DMS79 treated with DMSO at 0.1 percent for 48 hours (cell line): ENCODE measurements around the gene TCEAL4.
"Not testable (repeated sequence)": the region's sequence is repeated elsewhere in the genome, so short reads cannot be mapped to it uniquely, and the experiment has no call there.

ENCODE experiments used
- DNase-seq: peaks from one replicate; lab custom pipeline; 2025; lab: John Stamatoyannopoulos, UW

The TCEAL4 gene

DNA sequence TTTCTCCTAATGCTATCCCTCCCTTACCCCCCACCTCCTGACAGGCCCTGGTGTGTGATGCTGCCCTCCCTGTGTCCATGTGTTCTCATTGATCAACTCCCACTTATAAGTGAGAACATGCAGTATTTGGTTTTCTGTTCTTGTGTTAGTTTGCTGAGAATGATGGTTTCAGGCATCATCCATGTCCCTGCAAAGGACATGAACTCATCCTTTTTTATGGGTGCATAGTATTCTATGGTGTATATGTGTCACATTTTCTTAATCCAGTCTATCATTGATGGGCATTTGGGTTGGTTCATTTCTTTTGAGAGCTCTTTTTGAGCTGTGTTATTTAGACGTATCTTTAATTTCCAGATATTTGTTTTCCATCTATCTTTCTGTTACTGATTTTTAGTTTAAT lies 7.0 kb downstream of the TCEAL4 start:
- not testable (repeated sequence) for DNase-seq

DNA sequence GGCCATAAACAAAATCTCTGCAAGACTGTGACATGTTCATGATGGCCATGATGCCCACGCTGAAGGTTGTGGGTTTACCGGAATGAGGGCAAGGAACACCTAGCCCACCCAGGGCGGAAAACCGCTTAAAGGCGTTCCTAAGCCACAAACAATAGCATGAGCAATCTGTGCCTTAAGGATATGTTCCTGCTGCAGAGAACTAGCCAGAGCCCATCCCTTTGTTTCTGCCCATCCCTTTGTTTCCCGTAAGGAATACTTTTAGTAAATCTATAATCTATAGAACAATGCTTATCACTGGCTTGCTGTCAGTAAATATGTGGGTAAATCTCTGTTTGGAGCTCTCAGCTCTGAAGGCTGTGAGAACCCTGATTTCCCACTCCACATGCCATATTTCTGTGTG lies 9.9 kb downstream of the TCEAL4 start:
- DNase-seq: not testable (repeated sequence)

DNA sequence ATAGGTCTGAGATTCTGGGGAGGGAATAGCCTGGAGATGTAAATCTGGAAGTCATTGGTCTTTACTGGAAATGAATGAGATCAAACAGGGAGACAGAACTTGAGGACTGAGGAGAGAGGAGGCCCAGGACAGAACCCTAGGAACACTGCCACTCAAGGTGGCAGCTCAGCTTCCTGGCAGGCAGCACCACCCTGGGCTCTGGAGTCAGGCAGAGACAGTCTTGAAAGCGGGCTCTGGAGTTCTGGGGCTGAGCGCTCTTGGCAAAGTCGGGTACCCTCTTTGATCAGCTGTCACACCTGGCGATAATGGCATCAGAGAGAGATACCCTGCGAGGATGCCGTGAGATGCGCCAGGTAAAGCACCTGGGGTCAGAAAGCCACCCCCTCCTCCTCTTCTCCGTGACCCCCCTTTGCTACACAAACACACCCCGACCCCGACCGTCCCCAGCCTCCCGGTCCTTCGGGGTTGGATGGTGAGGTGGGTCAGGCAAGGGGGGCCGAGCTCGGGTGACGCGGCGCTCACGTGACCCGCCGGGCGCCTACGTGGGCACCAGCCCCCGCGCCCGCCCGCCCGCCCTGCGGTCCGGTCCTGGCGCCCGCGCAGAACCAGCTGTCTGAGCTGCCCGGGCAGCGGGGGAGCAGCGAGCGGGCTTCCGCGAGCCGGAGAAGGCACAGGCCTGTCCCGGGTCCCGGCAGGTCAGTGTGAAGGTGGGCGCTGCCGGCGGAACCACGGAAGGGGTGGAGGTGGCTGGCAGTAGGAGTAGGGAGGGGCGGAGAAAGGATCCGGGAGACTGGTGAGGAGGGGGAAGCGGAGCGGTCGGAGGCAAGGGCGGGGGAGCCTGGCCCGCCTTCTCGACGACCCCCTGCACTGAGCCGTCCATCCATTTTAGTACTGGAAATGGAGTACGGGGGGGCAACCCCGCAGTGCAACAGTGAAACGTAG lies 22.3 kb downstream of the TCEAL4 start, which contains the start of gene TCEAL3:
TSS of gene TCEAL3 (plus strand) at position 600 of the 942 bp plus-strand sequence. CDS start 1,102 bp downstream, outside the sequence.
- peak; percentile 46 for DNase-seq

DNA sequence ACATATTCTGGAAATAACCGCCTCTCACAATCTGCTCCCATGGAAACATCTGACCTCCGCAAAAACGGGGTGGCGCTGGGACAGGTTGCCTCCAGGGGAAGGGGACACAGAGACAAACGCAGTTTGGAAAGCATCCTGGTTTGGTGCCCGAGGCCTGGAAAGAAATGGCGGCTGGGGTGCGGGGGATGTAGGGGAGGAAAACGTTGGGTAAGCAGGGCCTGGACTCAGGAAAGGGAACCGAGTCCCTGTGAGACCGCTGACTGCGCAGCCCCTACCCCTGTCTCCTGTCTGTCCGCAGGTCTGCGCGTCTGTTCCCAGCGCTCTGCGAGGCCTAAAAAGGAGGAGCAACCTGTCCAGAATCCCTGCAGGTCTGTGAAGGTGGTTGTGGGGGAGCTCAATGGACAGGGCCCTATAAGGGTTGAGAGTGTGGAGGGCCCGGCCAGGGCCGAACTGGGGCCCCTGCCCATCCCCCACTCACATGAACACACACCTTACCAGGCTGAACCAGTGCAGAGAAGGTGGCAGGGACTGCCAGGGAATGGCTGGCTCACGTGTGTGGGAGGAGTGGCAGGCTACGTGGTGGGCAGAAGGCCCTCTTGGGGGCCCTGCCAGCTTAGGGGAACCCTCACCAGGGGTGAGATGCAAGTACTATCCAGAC lies 23.1 kb downstream of the TCEAL4 start:
- DNase-seq: no peak

DNA sequence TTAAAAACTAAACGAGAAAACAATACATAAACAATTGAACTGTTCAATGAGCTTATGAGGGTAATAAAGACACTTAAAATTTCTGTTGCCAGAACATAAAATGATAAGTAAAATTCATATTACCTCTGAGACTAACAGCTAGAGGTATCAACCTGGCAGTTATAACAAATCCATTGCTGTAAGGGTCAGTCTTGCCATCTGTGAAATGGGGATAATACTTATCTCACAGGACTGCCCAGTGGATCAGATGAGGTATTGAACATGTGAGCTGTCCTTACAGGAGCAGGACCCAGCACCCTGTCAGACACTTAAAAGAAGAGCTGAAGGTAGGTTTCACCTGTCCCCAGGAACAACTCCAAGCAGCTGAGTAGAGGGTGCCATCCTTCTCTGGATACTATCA lies 25.0 kb downstream of the TCEAL4 start:
- DNase-seq: no peak

DNA sequence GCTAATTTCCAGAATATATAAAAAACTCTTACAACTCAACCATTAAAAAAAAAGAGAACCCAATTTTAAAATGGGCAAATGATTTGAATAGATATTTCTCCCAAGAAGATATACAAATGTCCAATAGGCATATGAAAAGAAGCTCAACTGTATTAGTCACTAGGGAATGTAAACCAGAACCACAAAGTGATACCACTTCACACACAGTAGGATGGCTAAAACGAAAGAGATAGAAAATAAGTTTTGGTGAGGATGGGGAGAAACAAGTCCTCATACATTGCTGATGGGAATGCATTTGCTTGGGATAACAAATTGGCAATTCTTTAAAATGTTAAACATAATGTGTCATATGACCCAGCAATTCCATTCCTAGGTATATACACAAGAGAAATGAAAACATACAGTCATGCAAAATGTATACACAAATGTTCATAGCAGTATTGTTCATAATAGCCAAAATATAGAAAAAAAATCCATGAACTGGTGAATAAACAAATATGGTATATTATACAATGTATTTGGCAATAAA lies 28.1 kb downstream of the TCEAL4 start:
- no peak for DNase-seq

DNA sequence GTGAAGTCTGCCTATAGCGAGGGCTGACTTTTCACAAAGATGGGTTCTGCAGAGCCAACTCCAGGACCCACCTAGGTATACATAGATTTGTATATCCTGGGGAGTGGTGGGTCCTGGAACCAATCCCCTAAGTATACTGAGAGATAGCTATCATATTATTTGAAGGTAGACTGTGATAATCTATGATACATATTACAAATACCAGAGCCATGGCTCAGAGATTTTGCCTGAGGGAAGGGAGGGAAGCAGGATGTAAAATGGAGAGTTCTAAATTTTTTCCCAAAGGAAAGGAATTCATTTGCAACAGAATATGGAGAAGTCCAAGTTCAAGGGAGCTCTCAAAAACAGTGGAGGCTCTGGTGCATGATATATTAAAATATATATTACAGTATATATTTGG lies 29.7 kb downstream of the TCEAL4 start:
- DNase-seq: no peak

DNA sequence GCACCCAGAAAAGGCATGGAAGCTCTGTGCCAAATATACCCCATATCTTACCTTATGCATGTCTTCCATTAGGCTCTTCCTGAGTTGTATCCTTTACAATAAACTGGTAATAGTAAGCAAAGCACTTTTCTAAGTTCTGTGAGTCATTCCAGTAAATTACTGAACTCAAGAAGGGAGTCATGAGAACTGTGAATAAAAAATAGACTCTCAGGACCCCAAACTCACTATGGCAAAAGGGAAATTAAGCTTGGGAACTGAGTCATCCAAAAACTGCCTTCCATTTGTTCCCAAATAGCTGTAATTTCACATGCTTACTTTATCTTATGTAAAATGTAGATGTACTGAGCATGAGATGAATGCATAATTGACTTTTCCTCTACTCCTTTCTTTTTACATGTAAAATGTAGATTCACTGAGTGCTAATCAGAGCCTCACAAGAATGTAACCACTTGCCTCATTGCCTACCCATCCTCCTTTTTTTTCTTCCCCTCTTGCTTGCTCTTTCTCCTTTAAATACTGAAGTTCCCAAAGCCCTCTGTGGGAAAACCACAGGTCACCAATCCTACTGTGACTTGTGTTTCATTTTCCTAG lies 30.6 kb downstream of the TCEAL4 start:
- DNase-seq: no peak

DNA sequence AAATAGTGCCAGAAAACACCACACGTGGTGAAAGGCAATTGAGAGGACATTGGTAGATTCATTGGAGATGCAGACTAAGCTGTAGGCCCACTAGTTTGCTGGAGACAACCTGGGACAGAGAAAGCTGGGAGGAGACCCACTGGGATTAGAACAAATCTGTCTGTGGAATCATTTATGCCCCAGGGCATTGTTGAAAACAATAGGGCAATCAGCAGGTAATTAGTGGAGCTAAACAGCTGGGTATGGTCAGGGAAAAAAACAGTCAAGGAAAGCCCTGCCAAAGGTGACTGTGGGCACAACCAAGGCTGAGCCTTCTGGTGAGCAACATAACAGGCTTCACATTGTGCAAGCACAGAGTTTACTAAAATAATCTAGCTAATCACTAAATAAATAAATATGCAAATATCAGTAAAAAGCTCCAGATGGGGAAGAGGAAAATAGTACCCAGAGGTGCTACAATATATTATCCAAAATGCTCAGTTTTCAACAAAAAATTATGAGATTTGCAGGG lies 31.4 kb downstream of the TCEAL4 start:
- DNase-seq: no peak

DNA sequence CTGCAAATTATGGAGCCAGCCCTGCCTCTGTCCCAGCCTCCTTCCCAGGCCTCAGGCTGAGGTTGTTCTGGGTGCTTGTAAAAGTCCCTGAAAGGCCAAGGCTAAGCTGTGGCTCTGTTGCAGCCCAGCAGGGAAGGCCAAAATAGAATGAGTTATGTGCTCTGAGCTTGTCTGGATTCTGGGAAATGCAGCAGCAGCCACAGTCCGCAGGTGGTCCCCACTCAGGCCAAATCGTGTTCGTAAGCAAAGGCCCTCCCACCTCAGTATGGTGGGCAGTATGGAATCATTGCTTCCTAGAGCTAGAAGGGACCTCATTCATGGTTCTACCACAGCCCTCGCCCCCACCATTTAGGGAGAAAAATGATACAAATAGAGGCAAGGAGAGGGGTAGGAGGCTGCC lies 38.8 kb downstream of the TCEAL4 start:
- no peak for DNase-seq

DNA sequence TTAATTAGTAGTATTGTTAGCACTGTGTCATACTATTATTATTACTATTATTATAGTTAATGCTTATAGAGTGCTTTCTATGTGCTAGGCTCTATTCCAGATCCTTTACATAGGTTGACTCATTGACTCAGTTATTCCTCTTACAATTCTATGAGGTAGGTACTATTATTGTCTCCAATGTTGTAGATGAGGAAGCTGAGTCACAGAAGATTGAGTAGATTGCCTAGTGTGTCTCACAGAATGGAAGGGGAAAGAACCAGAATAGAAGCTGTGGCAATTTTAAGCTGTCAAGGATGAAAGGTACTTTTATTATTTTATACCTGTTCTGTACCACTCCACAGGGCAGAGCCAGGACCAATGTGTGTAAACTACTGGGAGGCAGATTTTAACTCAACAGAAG lies 41.5 kb downstream of the TCEAL4 start:
- no peak for DNase-seq

DNA sequence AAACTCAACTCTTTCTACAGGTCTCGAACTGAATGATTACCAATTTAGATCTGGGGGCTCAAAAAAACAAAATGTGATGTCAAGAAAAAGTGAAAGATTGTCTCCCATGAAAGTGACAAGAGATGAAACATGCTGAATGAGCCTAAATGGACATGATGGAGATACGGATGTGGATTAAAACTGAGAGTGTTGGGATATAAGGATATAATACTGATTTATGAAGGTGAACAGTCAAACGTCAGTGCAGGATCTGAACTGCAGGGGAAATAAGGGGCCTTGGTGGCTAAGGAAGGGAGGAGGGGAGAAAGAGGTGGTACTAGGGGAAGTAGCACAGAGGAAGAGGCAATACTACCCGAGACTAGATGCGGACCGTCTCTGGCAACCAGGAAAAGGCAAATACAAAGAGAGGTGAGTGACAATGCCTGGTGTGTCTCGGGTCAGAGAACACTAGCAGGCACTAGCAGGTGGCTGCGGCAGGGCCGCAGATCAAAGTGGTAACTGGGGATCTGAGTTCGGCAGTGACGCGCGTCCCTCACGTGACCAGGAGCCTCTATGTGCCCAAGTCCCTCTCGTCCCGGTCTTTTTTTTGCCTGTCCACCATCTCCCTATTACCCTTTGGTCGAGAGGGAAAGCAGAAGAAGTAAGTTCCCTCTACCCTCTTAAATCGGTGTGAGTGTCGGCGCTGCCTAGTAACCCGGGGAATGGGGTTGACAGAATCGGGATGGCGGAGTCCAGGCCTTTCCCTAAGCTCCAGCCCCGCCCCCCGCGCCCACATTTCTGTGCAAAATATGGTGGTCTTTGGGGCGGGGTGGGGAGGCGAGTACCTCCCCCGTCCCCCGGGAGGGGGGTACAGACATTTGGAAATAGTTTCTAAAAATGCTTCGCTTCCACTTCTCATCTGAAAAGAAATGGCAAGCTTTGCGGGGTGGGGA lies 43.3 kb downstream of the TCEAL4 start, which contains the start of gene TCEAL1:
TSS of gene TCEAL1 (plus strand) at position 590 of the 932 bp plus-strand sequence. CDS start 942 bp downstream, outside the sequence.
- peak; percentile 48 for DNase-seq

DNA sequence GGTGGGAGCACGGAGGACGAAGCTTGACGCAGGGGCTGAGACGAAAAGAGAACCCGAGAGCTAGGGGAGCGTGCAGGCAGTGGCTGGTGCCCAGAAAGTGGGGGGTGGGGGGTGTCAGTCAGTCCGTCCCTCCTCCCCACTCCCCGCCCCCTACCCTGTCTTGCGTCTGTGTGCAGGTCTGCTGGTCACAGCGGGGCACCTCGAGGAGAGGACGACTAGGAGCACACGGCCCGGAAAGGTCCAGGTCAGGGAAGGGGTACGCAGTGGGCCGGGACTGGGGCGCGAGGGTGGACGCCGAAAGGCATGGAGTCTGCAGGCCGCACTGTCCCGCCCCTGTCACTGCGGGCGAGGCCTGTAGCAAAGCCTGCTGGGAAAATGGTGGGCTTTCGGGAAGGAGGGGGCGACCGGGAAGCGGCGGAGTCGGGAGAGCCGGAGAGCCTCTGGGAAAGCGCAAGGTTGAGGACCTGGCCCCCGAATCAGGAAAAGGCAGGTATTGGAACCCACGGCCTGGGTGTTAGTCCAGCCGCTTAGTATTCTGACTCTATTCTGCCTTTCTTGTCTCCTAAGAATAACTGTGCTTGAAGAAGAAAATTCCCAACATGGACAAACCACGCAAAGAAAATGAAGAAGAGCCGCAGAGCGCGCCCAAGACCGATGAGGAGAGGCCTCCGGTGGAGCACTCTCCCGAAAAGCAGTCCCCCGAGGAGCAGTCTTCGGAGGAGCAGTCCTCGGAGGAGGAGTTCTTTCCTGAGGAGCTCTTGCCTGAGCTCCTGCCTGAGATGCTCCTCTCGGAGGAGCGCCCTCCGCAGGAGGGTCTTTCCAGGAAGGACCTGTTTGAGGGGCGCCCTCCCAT lies 44.2 kb downstream of the TCEAL4 start:
- peak; percentile 34 for DNase-seq

DNA sequence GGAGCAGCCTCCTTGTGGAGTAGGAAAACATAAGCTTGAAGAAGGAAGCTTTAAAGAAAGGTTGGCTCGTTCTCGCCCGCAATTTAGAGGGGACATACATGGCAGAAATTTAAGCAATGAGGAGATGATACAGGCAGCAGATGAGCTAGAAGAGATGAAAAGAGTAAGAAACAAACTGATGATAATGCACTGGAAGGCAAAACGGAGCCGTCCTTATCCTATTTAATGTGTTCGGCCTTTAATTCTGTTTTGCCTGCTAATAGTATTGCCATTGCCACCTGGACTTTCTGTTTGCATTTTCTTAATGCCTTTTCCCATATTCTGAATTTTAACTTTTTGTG lies 44.8 kb downstream of the TCEAL4 start:
- no peak for DNase-seq

DNA sequence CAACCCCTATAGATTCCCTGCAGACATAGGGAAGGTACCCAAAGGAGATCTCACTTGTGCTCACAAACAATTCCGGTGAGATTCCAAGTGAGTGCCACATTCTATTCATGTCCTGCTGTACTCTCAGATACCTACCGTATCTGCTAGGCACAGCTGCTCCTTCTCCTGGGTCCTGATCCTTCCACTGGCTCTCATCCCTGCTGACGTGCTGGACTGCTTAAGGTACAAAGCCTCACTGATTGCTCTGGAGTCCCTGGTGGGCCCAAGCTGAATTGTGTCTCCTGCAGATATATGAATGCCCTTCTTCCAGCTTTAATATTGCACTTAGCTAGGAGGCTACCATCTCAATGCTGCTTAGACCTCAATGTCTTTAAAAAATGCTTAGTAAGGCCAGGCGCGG lies 45.8 kb downstream of the TCEAL4 start:
- DNase-seq: no peak

DNA sequence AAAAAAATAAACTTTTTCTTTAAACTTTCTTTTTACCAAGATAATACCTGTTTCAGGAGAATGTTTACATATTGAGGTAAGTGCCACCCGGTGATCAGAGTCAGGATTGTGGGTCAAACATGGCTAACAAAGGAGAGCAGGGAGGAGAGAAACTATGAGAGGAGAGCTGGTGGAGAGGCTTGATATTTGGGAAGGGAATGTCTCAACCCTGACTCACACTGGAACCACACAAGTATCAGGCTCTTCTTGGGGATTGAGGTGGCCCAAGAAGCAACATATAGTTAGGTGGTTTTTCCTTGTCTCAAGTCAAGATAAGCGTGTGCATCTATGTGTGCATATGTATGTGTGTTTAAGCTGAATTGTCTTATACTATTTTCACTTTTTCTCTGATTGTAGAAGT lies 50.1 kb downstream of the TCEAL4 start:
- DNase-seq: no peak
